ENCODE measurements around the gene OR4B1.

- no peak for TF ChIP-seq POLR2A (IDR thresholded peaks at IDR 0.05)
- no peak for TF ChIP-seq CTCF (IDR thresholded peaks at IDR 0.05)
- no peak for TF ChIP-seq EP300 (IDR thresholded peaks at IDR 0.05)
These were observed 49.2 kb upstream of the OR4B1 start for GRCh38 chr11:48167380-48167779.

Data from tibial nerve (tissue), 4 donors.